GM19023 (cell line): ENCODE measurements around the gene BABAM2.
"Not testable (repeated sequence)": the region's sequence is repeated elsewhere in the genome, so short reads cannot be mapped to it uniquely, and the experiment has no call there.

Source experiments
- ATAC-seq: cut with Tn5 transposase; IDR thresholded peaks from one replicate; pipeline ENCODE4 v1.9.1; 2021; ENCODE audit warnings: mild to moderate bottlenecking, moderate library complexity; ENCODE audit not compliant: unreplicated experiment

The BABAM2 gene

DNA sequence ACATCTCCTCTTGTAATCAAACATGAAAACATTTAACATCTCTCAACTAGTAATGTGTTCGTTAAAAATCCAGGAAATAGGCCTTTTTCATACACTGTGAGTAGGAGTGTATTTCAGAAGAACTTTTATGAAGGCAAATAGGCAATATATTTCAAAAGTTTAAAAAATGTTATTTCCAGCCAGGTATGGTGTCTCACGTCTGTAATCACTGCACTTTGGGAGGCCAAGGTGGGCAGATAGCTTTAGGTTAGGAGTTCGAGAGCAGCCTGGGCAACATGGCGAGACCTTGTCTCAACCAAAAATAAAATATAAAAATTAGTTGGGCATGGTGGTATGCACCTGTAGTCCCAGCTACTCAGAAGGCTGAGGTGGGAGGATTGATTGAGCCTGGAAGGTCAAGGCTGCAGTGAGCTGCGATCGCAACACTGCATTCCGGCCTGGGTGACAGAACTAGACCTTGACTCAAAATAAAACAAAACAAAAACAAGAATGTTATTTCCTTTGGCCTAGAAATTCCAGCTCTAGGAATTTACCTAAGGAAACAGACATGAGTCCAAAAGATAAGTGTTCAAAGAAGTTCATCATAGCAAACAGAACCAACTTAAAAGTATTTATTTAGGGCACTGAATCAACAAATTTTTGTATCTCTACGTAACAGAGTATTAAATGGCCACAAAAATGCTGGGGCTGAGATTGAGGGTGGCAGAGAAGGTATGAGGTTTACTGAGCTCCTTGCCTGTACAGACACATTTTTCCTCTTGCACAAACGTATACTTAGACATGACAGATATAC is 15.2 kb upstream of the BABAM2 start:
- no peak for ATAC-seq

DNA sequence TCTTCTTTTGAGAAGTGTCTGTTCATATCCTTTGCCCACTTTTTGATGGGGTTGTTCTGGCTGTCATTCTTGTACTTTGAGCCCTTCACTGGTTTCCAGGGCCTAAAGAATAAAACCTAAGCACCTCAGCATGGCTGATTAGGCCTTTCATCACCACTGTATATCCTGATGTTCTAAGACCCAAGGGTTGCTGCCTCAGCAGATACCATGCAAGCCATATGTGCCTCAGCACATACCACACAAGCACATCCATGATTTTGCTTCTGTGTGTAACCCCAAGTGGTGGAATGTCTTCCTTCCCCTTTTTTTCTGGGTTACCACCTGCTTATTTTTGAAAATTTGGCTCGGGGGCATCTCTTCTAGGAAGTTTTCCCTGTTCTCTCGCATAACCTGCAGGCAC is 11.7 kb upstream of the BABAM2 start:
- ATAC-seq = no peak

DNA sequence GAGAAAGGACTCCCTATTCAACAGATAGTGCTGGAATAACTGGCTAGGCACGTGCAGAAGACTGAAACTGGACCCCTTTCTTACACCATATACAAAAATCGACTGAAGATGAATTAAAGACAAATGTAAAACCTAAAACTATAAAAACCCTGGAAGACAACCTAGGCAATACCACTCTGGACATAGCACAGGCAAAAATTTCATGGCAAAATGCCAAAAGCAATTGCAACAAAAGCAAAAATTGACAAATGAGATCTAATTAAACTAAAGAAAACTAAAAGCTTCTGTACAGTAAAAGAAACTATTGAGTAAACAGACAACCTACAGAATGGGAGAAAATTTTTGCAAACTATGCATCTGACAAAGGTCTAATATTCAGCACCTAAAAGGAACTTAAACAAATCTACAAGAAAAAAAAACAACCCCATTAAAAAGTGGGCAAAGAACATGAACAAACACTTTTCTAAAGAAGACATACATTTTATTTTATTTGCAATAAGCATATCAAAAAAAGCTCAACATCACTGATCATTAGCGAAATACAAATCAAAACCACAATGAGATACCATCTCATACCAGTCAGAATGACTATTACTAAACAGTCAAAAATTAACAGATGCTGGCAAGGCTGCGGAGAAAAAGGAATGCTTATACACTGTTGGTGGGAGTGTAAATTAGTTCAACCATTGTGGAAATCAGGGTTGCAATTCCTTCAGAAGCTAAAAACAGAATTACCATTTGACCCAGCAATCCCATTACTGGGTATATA is 8.5 kb upstream of the BABAM2 start:
- ATAC-seq = not testable (repeated sequence)

DNA sequence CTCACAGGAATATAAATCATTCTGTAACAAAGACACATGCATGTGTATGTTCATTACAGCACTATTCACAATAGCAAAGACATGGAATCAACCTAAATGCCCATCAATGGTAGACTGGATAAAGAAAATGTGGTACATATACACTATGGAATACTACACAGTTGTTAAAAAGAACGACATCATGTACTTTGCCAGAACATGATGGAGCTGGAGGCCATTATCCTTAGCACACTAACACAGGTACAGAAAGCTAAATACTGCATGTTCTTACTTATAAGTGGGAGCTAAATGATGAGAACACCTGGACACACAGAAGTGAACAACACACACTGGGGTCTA is 8.0 kb upstream of the BABAM2 start:
- ATAC-seq = not testable (repeated sequence)

DNA sequence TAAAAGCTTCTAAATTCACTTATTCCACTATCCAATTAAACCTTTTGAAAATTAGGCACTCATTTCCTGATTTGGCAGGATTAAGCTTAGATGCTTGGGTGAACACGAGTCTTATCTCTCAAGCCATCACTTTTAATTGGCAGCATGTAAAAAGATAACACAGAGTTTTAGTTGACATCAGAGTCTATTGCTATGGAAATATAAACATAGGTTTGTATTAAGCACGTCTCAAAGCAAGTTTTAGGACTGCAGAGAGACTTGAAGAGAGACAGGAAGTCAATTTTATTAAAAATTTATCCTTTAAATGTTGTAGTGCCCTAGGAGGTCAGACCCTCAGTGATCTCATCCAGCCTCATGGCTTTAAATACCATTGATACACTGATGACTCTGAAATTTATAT is 5.9 kb upstream of the BABAM2 start:
- no peak for ATAC-seq

DNA sequence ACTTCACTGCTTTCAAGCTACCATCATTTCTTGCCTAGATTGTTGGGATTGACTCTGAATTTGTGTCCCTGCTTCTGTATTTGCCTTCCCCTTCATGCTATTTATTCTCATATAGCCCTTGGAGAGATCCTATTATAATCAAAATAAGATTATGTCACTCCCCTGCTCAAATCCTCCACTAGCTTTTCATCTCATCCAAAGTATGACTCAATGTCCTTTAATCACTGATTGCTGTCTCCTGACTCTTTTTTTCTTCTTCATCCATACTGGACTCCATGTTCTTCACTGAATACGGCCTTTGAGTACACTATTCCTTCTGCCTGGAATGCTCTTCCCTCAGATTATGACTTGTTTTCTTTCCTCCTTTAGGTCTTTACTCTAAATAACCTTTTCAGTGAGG is 5.3 kb upstream of the BABAM2 start:
- no peak for ATAC-seq

DNA sequence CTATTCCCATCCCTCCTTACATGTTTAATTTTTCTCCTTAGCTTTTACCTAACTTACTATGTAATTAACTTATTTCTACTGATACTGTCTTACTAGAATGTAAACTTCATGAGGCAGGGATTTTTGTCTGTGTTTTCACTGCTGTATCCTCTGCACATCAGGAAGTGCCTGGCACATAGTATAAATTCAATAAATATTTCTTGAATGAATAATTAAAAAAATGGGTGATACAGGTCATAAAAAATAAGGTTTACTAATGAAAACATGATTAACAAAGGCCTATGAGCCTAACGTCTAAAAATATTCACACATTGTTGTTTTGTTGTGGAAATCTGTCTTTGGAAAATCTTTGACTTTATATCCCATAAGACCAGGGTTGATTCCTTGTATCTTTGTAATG is 4.9 kb upstream of the BABAM2 start:
- no peak for ATAC-seq

DNA sequence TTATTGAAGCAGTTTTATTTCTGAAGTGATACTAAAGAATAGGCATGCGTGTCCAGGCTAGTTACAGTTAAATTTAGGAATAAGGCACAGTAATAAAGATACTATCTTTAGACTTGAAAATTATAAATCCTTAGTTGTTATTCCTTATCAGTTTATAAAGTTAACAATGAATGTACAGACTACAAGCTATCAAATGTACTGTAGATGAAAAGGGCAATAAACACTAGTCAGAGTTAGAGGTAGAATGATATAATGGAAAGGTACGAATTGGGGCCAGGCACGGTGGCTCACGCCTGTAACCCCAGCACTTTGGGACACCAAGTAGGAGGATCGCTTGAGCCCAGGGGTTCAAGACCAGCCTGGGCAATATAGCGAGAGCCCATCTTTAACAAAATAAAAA is 4.2 kb upstream of the BABAM2 start:
- no peak for ATAC-seq

DNA sequence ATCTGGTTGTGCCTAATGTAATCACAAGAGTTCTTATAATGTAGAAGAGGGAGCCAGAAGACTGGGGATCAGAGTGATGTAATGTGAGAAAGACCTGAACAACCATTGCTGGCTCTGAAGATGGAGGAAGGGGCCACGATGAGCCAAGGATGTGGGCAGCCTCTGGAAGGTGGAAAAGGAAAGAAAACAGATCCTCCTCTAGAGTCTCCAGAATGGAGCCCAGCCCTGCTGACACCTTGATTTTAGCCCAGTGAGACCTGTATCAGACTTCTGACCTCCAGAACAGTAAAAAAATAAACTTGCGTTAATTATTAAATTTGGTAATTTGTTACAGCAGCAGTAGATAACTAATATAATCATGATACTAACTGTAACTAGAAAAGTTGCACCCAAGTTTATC is 3.4 kb upstream of the BABAM2 start:
- no peak for ATAC-seq

DNA sequence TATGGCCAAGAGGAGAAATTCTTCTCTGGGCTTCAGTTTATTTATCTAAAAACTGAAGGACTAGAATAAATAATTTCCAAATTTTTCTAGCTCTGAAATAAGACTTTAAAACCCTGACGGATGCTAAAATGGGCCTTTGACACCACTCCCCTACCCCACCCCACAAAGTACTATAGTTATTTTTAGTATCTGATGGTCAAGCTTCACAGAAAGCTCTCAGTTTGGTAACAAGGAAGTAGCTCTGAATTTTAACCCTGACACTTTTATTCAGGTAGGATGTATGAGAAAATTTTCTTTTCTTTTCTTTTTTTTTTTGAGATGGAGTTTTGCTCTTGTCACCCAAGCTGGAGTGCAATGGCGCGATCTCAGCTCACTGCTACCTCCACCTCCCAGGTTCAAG is 2.7 kb upstream of the BABAM2 start:
- ATAC-seq = no peak

DNA sequence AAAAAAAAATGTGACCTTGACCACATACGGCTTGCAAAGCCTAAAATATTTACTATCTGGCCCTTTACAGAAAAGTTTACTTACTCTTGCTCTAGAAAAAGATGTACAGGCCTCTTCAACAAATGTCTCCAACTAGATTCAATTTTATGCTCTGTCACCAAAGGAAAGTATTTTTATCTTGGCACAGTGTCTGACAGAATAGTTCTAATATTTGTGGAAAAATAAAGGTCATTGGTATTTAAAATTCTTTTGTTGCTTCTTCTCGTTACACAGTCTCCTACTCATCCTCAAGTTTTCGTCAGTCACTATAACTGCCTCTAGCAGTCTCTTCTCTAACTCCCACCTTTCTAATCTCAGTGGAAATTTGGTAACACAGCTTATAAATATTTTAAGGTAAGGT is 1.7 kb upstream of the BABAM2 start:
- no peak for ATAC-seq

DNA sequence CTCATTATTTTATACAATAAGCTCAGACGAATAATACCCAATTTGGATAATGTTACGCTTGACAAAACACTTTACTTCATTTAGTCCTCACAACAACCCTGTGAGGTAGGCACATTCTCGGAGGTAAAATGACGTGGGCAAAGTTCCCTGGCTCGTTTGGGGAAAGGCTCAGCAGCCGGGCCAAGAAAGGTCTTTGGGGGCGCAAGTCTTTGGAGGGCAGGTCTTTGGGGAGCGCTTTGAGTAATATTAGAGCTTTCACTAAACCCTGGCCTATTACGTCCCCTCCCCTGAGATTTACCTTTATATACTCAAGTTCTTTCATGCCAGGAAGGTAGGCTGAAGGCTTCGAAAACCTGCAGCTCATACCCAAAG is 769 bp upstream of the BABAM2 start:
- ATAC-seq = no peak

DNA sequence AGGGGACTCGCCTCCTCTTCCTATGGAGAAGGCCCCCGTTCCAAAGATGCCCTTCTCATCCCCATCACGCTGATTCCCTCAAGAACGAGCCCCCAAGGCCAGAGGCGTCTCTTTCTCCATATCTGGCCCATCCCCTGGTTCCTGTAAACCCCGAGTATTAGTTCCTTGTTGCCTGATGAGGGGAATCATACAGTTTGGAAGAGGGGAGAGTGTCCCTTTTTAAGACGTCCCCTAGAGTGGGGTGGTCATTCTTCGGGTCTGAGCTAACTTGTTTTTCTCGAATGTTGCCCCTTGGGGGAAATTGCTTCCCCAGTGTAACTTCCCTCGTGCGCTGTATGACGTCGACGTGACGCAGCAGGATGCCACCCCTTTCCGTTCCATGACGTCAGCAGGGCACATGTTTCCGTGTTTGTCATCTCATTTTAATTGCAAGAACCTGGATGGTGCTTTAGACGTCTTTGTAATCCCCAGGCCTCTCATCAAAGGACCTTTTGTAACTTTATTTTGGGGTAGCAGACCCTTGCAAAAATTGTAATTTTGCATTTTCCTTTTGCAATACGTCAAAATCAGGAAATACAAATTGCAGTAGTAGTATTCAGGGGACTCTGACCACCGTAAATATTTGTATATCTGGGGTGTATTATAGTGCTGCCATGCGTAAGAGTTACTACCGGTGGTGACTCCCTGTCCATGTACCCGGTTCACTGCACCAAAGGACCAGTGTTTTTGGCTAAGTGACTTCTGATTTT is 569 bp downstream of the BABAM2 start:
- ATAC-seq = peak; percentile 15

DNA sequence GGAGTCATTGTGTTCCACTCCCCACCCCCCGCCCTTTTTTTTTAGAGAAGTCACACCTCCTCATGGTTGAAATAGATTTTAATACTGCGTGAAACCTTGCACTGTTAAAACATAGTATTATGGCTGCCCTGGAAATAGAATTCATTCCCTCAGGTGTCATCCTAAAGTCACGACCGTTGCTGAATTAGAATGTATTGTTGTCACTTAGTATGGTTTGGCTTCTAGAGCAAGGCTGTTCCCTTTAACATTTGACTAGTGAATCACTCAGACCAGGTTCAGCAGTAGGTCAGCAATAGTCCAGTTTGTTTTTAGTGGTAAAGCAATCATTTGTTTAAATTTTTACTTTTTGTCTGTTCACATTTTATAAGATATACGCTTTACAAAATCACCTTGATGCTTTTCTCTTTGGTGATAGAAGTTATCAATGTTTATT is 1.2 kb downstream of the BABAM2 start:
- ATAC-seq = no peak

DNA sequence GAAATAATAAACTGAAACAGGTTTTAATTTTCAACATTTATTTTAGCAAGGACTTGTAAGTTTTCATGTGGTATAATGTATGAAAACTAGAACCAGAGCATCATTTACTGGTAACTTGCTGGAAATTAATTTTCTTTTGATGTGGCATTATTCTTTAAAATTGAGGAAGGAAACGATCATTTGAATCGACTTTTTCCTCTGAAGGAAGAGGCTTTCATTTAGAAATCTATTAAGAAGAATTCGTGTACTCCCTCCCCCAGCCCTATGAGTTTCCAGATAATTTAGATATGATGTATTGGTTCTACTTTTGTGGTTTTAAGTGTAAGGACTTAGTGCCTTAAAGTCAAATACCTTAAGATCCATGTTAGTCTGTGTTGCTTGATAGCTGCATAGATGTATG is 2.5 kb downstream of the BABAM2 start:
- no peak for ATAC-seq

DNA sequence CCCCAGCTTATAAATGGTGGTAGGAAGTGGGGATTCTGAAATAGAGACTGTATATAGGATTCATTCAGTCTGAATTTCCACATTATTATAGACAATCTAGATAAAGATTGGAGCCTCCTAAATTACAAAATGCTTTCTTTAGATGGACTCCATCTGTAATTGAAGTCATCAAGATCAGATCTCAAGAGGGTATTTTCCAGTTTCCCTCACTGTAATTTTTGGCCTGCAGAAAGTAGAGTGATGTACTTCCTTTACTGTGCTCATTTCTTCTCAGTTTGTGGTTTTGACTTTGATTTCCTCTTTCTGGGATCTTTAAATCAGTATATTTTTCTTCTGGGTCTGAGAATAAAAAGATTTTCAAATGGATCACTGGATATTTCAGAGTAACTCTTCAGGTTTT is 7.2 kb downstream of the BABAM2 start:
- ATAC-seq = no peak

DNA sequence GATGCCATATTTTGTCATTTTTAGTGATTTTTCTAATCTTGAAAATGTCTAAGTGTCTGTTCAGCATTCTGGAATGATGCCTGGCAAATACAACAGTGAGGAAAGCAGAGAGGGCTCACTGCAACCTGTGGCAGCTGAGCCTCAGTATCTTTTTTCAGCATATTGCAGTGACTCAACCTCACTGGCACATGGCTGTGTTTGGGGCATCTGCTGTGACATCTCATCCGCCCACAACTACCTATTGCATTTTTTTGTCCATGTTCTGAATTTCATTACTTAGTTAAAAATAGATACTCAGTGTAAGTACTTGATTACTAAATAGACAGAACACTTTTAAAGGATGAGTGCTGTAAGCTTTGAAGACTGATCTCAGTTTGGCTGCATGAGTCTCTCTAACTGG is 10.7 kb downstream of the BABAM2 start:
- no peak for ATAC-seq

DNA sequence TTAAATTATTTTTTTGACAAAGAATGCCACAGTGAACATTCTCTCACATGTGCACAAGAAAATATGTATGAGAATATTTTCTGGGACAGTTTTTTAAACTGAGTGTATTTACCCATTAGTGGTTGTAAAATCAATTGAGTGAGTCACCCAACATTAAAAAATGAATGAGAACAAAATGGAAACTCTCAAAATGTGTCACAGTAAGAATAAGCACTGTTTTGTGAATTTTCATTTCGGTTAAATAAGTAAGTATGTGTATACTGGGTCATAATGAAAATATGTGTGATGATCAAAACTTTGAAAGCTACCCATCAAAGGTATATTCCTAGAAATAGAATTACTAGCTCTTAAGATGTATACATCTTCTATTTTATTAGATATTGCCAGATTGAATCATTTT is 11.6 kb downstream of the BABAM2 start:
- no peak for ATAC-seq

DNA sequence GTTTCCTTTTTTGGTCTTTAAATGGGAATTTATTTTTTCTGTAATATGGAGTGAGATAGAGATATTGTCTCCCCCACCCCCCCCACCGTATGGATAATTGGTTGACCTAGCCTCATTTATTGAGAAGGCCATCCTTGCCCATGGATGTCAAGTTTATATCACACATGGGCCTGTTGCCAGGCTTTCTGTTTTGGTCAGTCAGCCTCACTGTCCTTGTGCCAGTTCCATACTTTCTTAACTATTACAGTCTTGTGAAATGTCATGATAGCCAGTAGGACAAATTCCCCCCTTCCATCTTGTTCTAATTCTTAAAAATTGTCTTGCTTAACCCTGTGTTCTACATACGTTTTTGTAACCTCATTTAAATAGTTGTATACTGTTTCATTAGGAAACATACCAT is 12.5 kb downstream of the BABAM2 start:
- ATAC-seq = no peak

DNA sequence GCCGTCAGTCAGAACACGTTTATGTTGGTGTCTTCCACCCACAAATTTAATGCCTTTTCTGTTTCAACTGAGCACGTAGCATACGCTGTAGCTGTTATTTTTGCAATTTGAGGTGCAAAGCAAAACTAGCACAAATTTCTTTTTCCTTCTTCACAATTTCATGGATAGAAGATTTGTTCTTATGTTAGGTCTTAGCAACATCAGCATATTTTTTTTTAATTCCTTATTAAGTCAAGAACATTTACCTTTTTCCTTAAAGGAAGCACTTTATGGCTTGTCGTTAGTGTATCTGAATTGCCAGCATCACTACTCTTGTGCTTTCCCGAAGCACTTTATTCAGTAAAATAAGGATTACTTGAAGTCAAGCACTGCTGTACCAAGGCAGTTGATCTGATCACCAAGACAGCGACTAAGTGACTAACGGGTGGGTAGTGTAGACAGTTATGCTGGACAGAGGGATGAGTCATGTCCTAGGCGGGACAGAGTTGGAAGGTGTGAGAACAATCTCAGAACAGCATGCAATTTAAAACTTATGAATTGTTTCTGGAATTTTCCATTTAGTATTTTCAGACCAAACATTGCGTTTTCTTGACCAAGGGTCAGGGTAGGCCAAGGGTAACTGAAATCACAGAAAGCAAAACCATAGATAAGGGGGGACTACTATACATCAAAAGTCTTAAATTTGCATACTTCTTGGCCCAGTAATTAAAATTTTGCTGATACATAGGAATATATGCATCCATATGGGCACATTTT is 13.3 kb downstream of the BABAM2 start:
- ATAC-seq = no peak

DNA sequence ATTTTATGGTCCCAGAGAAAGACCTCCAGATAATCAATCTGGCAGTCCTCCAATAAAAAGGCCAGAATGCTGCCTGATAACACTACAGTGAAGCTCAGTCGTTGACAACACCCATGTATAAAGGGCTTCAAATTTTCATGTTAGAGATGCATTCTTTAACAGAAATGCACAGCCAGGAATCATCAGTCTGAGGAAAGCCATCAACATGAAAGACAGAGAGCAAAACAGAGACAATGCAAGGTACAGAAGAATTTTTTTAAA is 13.8 kb downstream of the BABAM2 start:
- ATAC-seq = no peak

DNA sequence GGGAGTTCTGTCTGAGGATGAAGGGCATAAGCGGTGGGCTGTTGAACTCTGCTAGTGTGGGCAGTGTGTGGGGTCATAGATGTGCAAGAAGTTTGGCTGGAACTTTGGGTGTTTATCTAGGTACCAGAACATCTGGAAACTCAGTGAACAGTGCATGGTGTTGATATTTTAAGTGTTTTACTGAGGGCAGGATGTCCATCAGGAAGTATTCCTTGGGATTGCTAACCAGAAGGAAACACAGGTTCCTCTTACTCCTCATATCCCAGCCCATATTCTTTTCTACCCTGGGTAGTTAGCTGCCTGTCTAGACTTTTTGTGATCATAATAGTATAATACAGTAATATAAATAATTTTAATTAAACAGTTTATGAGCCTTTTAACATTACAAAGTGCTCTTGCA is 15.5 kb downstream of the BABAM2 start:
- ATAC-seq = no peak
